K562 (cell line): Measurements from ENCODE around the gene DSTYK. TPM values are rescaled to one million over a fixed set of nuclear protein-coding genes. Genes with fewer than 3 reads are reported as not detected.
A peak's percentile ranks its signal among the peaks of the same experiment; 100 is the strongest.

Experiments
- ATAC-seq: fragments of 200-7000 bp; cut with Tn5 transposase; 3 replicates; pipeline ENCODE4 v1.9.1; 2020; ENCODE audit warnings: moderate library complexity
- BruUV-seq: library from RNA; stranded (reverse); fragments of 400-500 nt; replicated peaks from 2 replicates; lab custom pipeline; 2021; lab: Mats Ljungman, UMichigan
- CTCF ChIA-PET: fragments of 300-600 bp; formaldehyde crosslinking; extraction: SDS; loops from one replicate; lab custom pipeline; 2021; ENCODE audit warnings: low intra/inter-chr PET ratio; lab: Yijun Ruan, JAX
- POLR2A ChIA-PET: fragments of 300-600, 350-650 bp; sonication (Branson Sonifier 250); formaldehyde crosslinking; extraction: SDS; loops from one replicate; lab custom pipeline; 2021; ENCODE audit warnings: antibody characterized with exemption, inconsistent platforms; lab: Yijun Ruan, JAX
- DNase-seq, 4 experiments: peaks; one replicate each; pipeline versions ENCODE4 v3.0.0 to v3.0.0-alpha.2; 2011 to 2018; ENCODE audit warnings: low spot score in 3 of 4, mixed read lengths in 3 of 4; ENCODE audit errors: extremely low read depth in 1 of 4
- FAIRE-seq: peaks from 2 replicates; lab custom pipeline; 2011; peaks lifted over from hg19 to GRCh38; lab: Jason Lieb, UNC
- H2AFZ ChIP-seq: 2 replicates; pipeline ENCODE4 v1.6.0; 2011; ENCODE audit warnings: low read depth, low read length, control low read depth, inconsistent platforms
- H3K27ac ChIP-seq: fragments of 200-600 bp; 3 replicates; pipeline ENCODE4 v1.8.0; 2011; ENCODE audit warnings: low read depth, mild to moderate bottlenecking, control low read depth, inconsistent platforms, low read length, moderate library complexity, mixed read lengths; ENCODE audit errors: extremely low read depth
- H3K27me3 ChIP-seq, 2 experiments: fragments of 300-600 bp in 1 of 2; 2 replicates in 1 of 2; 3 replicates in 1 of 2; pipeline versions ENCODE4 v1.6.0 to v1.8.0; 2011; ENCODE audit warnings: inconsistent platforms in 2 of 2, low read length in 2 of 2, mild to moderate bottlenecking in 1 of 2, mixed read lengths in 1 of 2, moderate library complexity in 1 of 2; ENCODE audit not compliant: control insufficient read depth in 2 of 2, insufficient read depth in 2 of 2
- H3K36me3 ChIP-seq: fragments of 300-600 bp; 3 replicates; pipeline ENCODE4 v1.8.0; 2011; ENCODE audit warnings: mild to moderate bottlenecking, low read length, inconsistent platforms; ENCODE audit not compliant: control insufficient read depth, insufficient read depth
- H3K4me1 ChIP-seq, 2 experiments: fragments of 200-600 bp in 1 of 2; replicated peaks in 1 of 2; 2 replicates in 1 of 2; 3 replicates in 1 of 2; pipeline versions ENCODE4 v1.5.1 to v1.8.0; 2011; ENCODE audit warnings: inconsistent platforms in 2 of 2, low read length in 2 of 2, mild to moderate bottlenecking in 1 of 2, mixed read lengths in 1 of 2, moderate library complexity in 1 of 2; ENCODE audit not compliant: control insufficient read depth in 2 of 2, insufficient read depth in 2 of 2
- H3K4me2 ChIP-seq: 2 replicates; pipeline ENCODE4 v1.6.1; 2011; ENCODE audit warnings: low read length, control low read depth, inconsistent platforms, mixed read lengths; ENCODE audit not compliant: insufficient read depth
- H3K4me3 ChIP-seq: fragments of 200-600 bp; sonication (generic), shearing (Covaris generic); 2 replicates; pipeline ENCODE4 v1.5.1; 2016; ENCODE audit warnings: control low read depth, inconsistent platforms
- H3K79me2 ChIP-seq: fragments of 200-600 bp; 3 replicates; pipeline ENCODE4 v1.8.0; 2011; ENCODE audit warnings: low read length, inconsistent platforms; ENCODE audit not compliant: control insufficient read depth, insufficient read depth
- H3K9ac ChIP-seq, 2 experiments: 2 replicates each; pipeline versions ENCODE4 v1.6.0 to v1.6.1; 2011; ENCODE audit warnings: low read depth in 2 of 2, low read length in 2 of 2, control low read depth in 1 of 2, inconsistent platforms in 1 of 2, mild to moderate bottlenecking in 1 of 2, mixed read lengths in 1 of 2; ENCODE audit not compliant: insufficient read depth in 1 of 2
- H3K9me1 ChIP-seq: one replicate; pipeline ENCODE4 v1.6.0; 2011; ENCODE audit warnings: inconsistent platforms, mild to moderate bottlenecking, low read length, moderate library complexity; ENCODE audit not compliant: control insufficient read depth, insufficient read depth
- H3K9me3 ChIP-seq: replicated peaks from 2 replicates; pipeline ENCODE4 v1.5.1; 2011; ENCODE audit warnings: low read depth, low read length, inconsistent platforms; ENCODE audit not compliant: control insufficient read depth, insufficient read depth
- H4K20me1 ChIP-seq: replicated peaks from 2 replicates; pipeline ENCODE4 v1.6.1; 2011; ENCODE audit warnings: low read length, inconsistent platforms, mixed read lengths; ENCODE audit not compliant: control insufficient read depth, insufficient read depth
- AFF1 ChIP-seq, 2 experiments: fragments of 450-650 bp; IDR thresholded peaks; 2 replicates each; pipeline ENCODE4 v1.6.1; 2018; ENCODE audit warnings: mild to moderate bottlenecking in 2 of 2, low read depth in 1 of 2; ENCODE audit not compliant: partially characterized antibody in 2 of 2
- E2F1 ChIP-seq: sonication (generic); formaldehyde crosslinking; IDR thresholded peaks from 2 replicates; pipeline ENCODE4 v1.8.1; 2023; ENCODE audit warnings: mild to moderate bottlenecking, missing genetic modification reagents, moderate library complexity
- MYBL2 ChIP-seq, 2 experiments: fragments of 450-650 bp in 1 of 2; sonication (generic) in 1 of 2; formaldehyde crosslinking in 1 of 2; IDR thresholded peaks; 2 replicates each; pipeline versions ENCODE4 v1.6.1 to v1.8.1; 2017 to 2022; ENCODE audit warnings: borderline replicate concordance in 1 of 2, inconsistent platforms in 1 of 2, low read depth in 1 of 2, mild to moderate bottlenecking in 1 of 2, missing genetic modification reagents in 1 of 2, moderate library complexity in 1 of 2
- PRMT5 ChIP-seq: sonication (generic); formaldehyde crosslinking; IDR thresholded peaks from 2 replicates; pipeline ENCODE4 v1.5.0; 2020; ENCODE audit warnings: missing genetic modification reagents
- STAG1 ChIP-seq: sonication (generic); formaldehyde crosslinking; IDR thresholded peaks from 2 replicates; pipeline ENCODE4 v1.5.0; 2020; ENCODE audit warnings: missing genetic modification reagents, borderline replicate concordance
- ZNF324 ChIP-seq: fragments of 250-450 bp; sonication (Bioruptor Pico); IDR thresholded peaks from 2 replicates; pipeline ENCODE4 v1.4.0; 2020; ENCODE audit warnings: mild to moderate bottlenecking
- ZNF586 ChIP-seq: fragments of 450-650 bp; formaldehyde crosslinking; conservative IDR thresholded peaks from 2 replicates; pipeline ENCODE4 v1.4.0; 2020; ENCODE audit warnings: mild to moderate bottlenecking, moderate library complexity
- ZNF695 ChIP-seq: fragments of 450-650 bp; formaldehyde crosslinking; IDR thresholded peaks from 2 replicates; pipeline ENCODE4 v1.4.0; 2020; ENCODE audit warnings: mild to moderate bottlenecking, moderate library complexity
- WGBS: fragments of 100-300 bp; shearing (Covaris generic); methylation state at CpG from one replicate; pipeline ENCODE4 v1.1.6; 2016; ENCODE audit warnings: low coverage, mixed read lengths; ENCODE audit not compliant: insufficient coverage; ENCODE audit errors: missing lambda C conversion rate; 5-methylcytosine and 5-hydroxymethylcytosine counted together
- in situ Hi-C: fragments of 300-500 bp; cut with MboI; formaldehyde crosslinking; loops from 4 replicates; pipeline ENCODE4 v1.15.0; 2018; ENCODE audit warnings: inconsistent platforms, mixed read lengths
- intact Hi-C: fragments of 100-400 bp; cut with micrococcal nuclease; formaldehyde crosslinking; loops from 2 replicates; pipeline ENCODE4 v1.14.2; 2022
- polyA plus RNA-seq, 8 experiments: library from polyadenylated mRNA; depleted of rRNA in 4 of 8; stranded (reverse) in 5 of 8; unstranded in 3 of 8; fragments of >200 nt; fragmentation: Nextera tagmentation in 2 of 8; fragmentation: Illumina TruSeq in 1 of 8; extraction: Ambion mirVana in 2 of 8; extraction: Trizol in 1 of 8; gene quantifications; 2 replicates each; pipeline versions ENCODE4 v1.2.1 to v1.2.3, GENCODE V29; 2011 to 2014; ENCODE audit warnings: inconsistent platforms in 1 of 8, missing spikeins in 1 of 8
- total RNA-seq, 7 experiments: library from RNA; depleted of rRNA in 6 of 7; stranded (reverse); fragments of >200 nt in 6 of 7; fragmentation: Illumina TruSeq in 2 of 7; extraction: Trizol in 2 of 7; gene quantifications; 2 replicates each; pipeline versions ENCODE4 v1.2.1 to v1.2.3, GENCODE V29; 2011 to 2021; ENCODE audit warnings: low replicate concordance in 1 of 7

The DSTYK gene
- total and polyA plus RNA-seq, 9 of the 15 experiments (the other 6 are each of a cell fraction or from before 2014, with no cell fraction given) = 4.2 to 7.1 (median 6.2) TPM

GRCh38 chr1:205158048-205158616, 53.4 kb downstream of the DSTYK start:
- in situ Hi-C loops (no loop called here), intact Hi-C loops (loop anchor here (5.0 kb wide), 1 partner anchor 54 kb away; the partner anchor contains the start of gene DSTYK)
- Histone ChIP-seq H3K4me3 (no peak overlapping the region), H3K9me3 (peaks cover 26% of the 10 kb centered on the region), H3K4me1 (peaks cover 7 to 21% of the 10 kb centered on the region in 2 experiments), H3K9me1 (no peaks in the 10 kb centered on the region), H2AFZ (no peak overlapping the region), H4K20me1 (no peaks in the 10 kb centered on the region), H3K27me3 (no peaks in the 10 kb centered on the region), H3K4me2 (0 out of 2 replicates have a peak overlapping the region, but pooled peaks have one; percentile 6), H3K27ac (peak overlapping the region; percentile 73), H3K9ac (peak overlapping the region in 1 of 2 experiments; percentile 40; a peak in 2 of 4 replicates), H3K36me3 (peaks cover 79% of the 10 kb centered on the region), H3K79me2 (no peaks in the 10 kb centered on the region)
- no TSS peak for BruUV-seq
- ChIA-PET POLR2A (interaction anchor here (0.7 to 3.1 kb wide), 16 partner anchors 9 to 89 kb away, joined by 3 to 28 read pairs (median 5); partner anchors contain the start of gene RBBP5), CTCF (no interaction called here)
- ATAC-seq = 0 out of 3 replicates have a peak, but pooled peaks have one; percentile 6
- no peak for DNase-seq
- WGBS = 27% methylated on average over 2 of the region's 2 CpGs
- FAIRE-seq = no peak
- TF ChIP-seq MYBL2 (IDR thresholded peaks at IDR 0.05; ENCODE audit: low read depth) (no peak), MYBL2 (CRISPR knock-in tag; IDR thresholded peaks at IDR 0.05; ENCODE audit: borderline replicate concordance) (no peak), STAG1 (no peak), ZNF324 (CRISPR knock-in tag) (no peak; the same call in 1 of the 2 replicates), E2F1 (CRISPR knock-in tag) (no peak), ZNF695 (CRISPR knock-in tag) (no peak), PRMT5 (CRISPR knock-in tag) (no peak), AFF1 (IDR thresholded peaks at IDR 0.05; ENCODE audit: low read depth in 1 of 2, partially characterized antibody in 2 of 2) (no peak), ZNF586 (CRISPR knock-in tag) (0 out of 2 replicates have a peak, but pooled peaks have one; percentile 63)
